Spleen (tissue), 11 donors: ENCODE measurements around the gene CCDC69. TPM values are rescaled to one million over a fixed set of nuclear protein-coding genes. Genes with fewer than 3 reads are reported as not detected.

Source experiments
- DNase-seq: peaks from one replicate; pipeline ENCODE4 v3.0.0-alpha.2; 2020
- H3K27ac ChIP-seq, 8 donors: fragments of 200-600 bp; sonication (generic) in 7 of 8; 1 replicate in 4 of 8; 2 replicates in 4 of 8; pipeline versions ENCODE4 v1.5.0 to v1.8.0; 2016 to 2021; ENCODE audit warnings: inconsistent platforms in 4 of 8, mild to moderate bottlenecking in 4 of 8, moderate library complexity in 1 of 8
- H3K27me3 ChIP-seq, 7 donors: fragments of 200-600 bp; sonication (generic) in 6 of 7; replicated peaks in 1 of 7; 1 replicate in 4 of 7; 2 replicates in 3 of 7; pipeline versions ENCODE4 v1.5.0 to v1.8.0; 2016 to 2021; ENCODE audit warnings: inconsistent platforms in 3 of 7, mild to moderate bottlenecking in 1 of 7
- H3K36me3 ChIP-seq, 6 donors: fragments of 200-600 bp; sonication (generic) in 5 of 6; 1 replicate in 4 of 6; 2 replicates in 2 of 6; pipeline versions ENCODE4 v1.5.0 to v1.8.0; 2016 to 2021; ENCODE audit warnings: inconsistent platforms in 2 of 6
- H3K4me1 ChIP-seq, 6 donors: fragments of 200-600 bp; sonication (generic) in 5 of 6; 1 replicate in 3 of 6; 2 replicates in 3 of 6; pipeline versions ENCODE4 v1.5.0 to v1.8.0; 2016 to 2021; ENCODE audit warnings: inconsistent platforms in 3 of 6
- H3K4me3 ChIP-seq, 8 donors: fragments of 200-600 bp; sonication (generic) in 7 of 8; 1 replicate in 4 of 8; 2 replicates in 4 of 8; pipeline versions ENCODE4 v1.5.0 to v1.8.0; 2016 to 2021; ENCODE audit warnings: inconsistent platforms in 4 of 8, mild to moderate bottlenecking in 4 of 8, moderate library complexity in 2 of 8
- H3K9me3 ChIP-seq, 8 donors: fragments of 200-600 bp; sonication (generic) in 7 of 8; 1 replicate in 4 of 8; 2 replicates in 4 of 8; pipeline versions ENCODE4 v1.5.0 to v1.8.0; 2016 to 2021; ENCODE audit warnings: inconsistent platforms in 4 of 8
- CTCF ChIP-seq, 11 experiments: fragments of 200-600 bp in 7 of 11; fragments of 450-650 bp in 4 of 11; sonication (generic) in 4 of 11; IDR thresholded peaks in 8 of 11; conservative IDR thresholded peaks in 3 of 11; 1 replicate in 7 of 11; 2 replicates in 4 of 11; pipeline versions ENCODE4 v1.4.0 to v1.8.0; 2016 to 2021; ENCODE audit warnings: antibody characterized with exemption in 11 of 11, inconsistent platforms in 4 of 11, mild to moderate bottlenecking in 1 of 11
- POLR2A ChIP-seq, 3 donors: fragments of 450-650 bp; IDR thresholded peaks; one replicate each; pipeline ENCODE4 v1.5.1; 2017; ENCODE audit warnings: antibody characterized with exemption in 3 of 3, mild to moderate bottlenecking in 1 of 3
- POLR2AphosphoS5 ChIP-seq, 3 donors: sonication (generic); formaldehyde crosslinking; IDR thresholded peaks; one replicate each; pipeline ENCODE4 v1.5.1; 2017; ENCODE audit warnings: antibody characterized with exemption in 3 of 3
- WGBS, 5 donors: extraction: QIAGEN DNeasy Blood & Tissue Kit in 3 of 5; methylation state at CpG; one replicate each; pipeline versions ENCODE4 v1.1.5 to v1.1.7; 2013 to 2018; 5-methylcytosine and 5-hydroxymethylcytosine counted together
- intact Hi-C: fragments of 100-400 bp; cut with DNase I; formaldehyde crosslinking; loops from one replicate; pipeline ENCODE4 v1.15.0; 2023; ENCODE audit warnings: low total_unique reads
- polyA plus RNA-seq, 3 donors: library from polyadenylated mRNA; stranded (reverse); fragments of 200-250 nt; gene quantifications; one replicate each; pipeline ENCODE4 v1.2.1, GENCODE V29; 2013
- total RNA-seq, 7 donors: library from RNA; depleted of rRNA in 3 of 7; stranded (reverse); fragments of >200 nt in 3 of 7; fragmentation: NEBNext Ultra II Directional in 4 of 7; extraction: Animal tissue kit (Norgen Biotek cat#: 25700) in 4 of 7; gene quantifications; one replicate each; pipeline versions ENCODE4 v1.1.0 to v1.2.1, GENCODE V29; 2016 to 2021
- donor health status: healthy with polysubstance abuse.
- donor health status: DM: no; HTN: no; CAD: no; lungs with moderate emphysema.
- donor health status: DM: no; HTN: no; CAD: no.
- donor health status: Bipolar disorder and iron deficiency.
- donor health status: healthy.
- donor health status: DM: no; HTN: no; CAD: no.
- donor health status: DM: yes; HTN: yes; CAD: no.

CCDC69 gene
- total and polyA plus RNA-seq, 10 donors = 37.7 to 145 (median 94.9) TPM

GRCh38 chr5:151153766-151154272 lies 70.1 kb downstream of the CCDC69 start:
- intact Hi-C loops = no loop called here
- Histone ChIP-seq H3K27ac (peak overlapping the region in 5 of 8 donors; percentile 90 to 96 (median 93)), H3K4me1 (peaks cover 74 to 97% (median 96%) of the 10 kb centered on the region in 6 donors), H3K27me3 (no peaks in the 10 kb centered on the region), H3K9me3 (no peaks in the 10 kb centered on the region), H3K36me3 (peaks cover 0 to 12% (median 0%) of the 10 kb centered on the region in 6 donors), H3K4me3 (peak overlapping the region in 1 of 8 donors; percentile 21)
- TF ChIP-seq POLR2AphosphoS5 (IDR thresholded peaks at IDR 0.05) (no peak), CTCF (IDR thresholded peaks at IDR 0.05 in 8 of 11, conservative IDR thresholded peaks at IDR 0.05 in 3 of 11) (no peak), POLR2A (IDR thresholded peaks at IDR 0.05) (no peak)
- 63 to 75% (median 71%) methylated on average over 3 of the region's 3 CpGs for WGBS, 5 donors
- no peak for DNase-seq

- H3K27ac ChIP-seq = peak overlapping the region in 6 of 8 donors; percentile 37 to 96 (median 92)
- WGBS, 5 donors = 65 to 84% (median 77%) methylated on average over 3 of the region's 3 CpGs
- intact Hi-C loops = no loop called here
These were observed 70.6 kb downstream of the CCDC69 start for GRCh38 chr5:151153300-151153699.

GRCh38 chr5:151151793-151152192 lies 72.1 kb downstream of the CCDC69 start:
- Histone ChIP-seq H3K36me3 (peaks cover 0 to 29% (median 9%) of the 10 kb centered on the region in 6 donors), H3K9me3 (no peaks in the 10 kb centered on the region), H3K27ac (peak overlapping the region; percentile 66 to 96 (median 82)), H3K4me3 (peak overlapping the region in 1 of 8 donors; percentile 52), H3K27me3 (no peaks in the 10 kb centered on the region), H3K4me1 (peaks cover 73 to 100% (median 99%) of the 10 kb centered on the region in 6 donors)
- TF ChIP-seq POLR2AphosphoS5 (IDR thresholded peaks at IDR 0.05) (peak in 1 of 3 donors; percentile 53), POLR2A (IDR thresholded peaks at IDR 0.05) (no peak), CTCF (IDR thresholded peaks at IDR 0.05 in 8 of 11, conservative IDR thresholded peaks at IDR 0.05 in 3 of 11) (no peak)
- WGBS, 5 donors = 16 to 37% (median 20%) methylated on average over 5 of the region's 5 CpGs
- intact Hi-C loops = no loop called here
- DNase-seq = no peak

More at GRCh38 chr5:151153300-151153699, 70.6 kb downstream of the CCDC69 start:
- Histone ChIP-seq H3K36me3 (peaks cover 0 to 14% (median 0%) of the 10 kb centered on the region in 6 donors), H3K27me3 (no peaks in the 10 kb centered on the region), H3K4me3 (peak overlapping the region in 1 of 8 donors; percentile 21), H3K9me3 (no peaks in the 10 kb centered on the region), H3K4me1 (peaks cover 72 to 97% (median 96%) of the 10 kb centered on the region in 6 donors)
- no peak for TF ChIP-seq POLR2AphosphoS5 (IDR thresholded peaks at IDR 0.05)
- TF ChIP-seq CTCF (IDR thresholded peaks at IDR 0.05 in 8 of 11, conservative IDR thresholded peaks at IDR 0.05 in 3 of 11) = no peak
- TF ChIP-seq POLR2A (IDR thresholded peaks at IDR 0.05) = no peak
- no peak for DNase-seq

GRCh38 chr5:151151263-151151660 lies 72.6 kb downstream of the CCDC69 start:
- no peaks in the 10 kb centered on the region for H3K27me3 ChIP-seq
- H3K9me3 ChIP-seq = no peaks in the 10 kb centered on the region
- peaks cover 78 to 100% (median 99%) of the 10 kb centered on the region in 6 donors for H3K4me1 ChIP-seq
- TF ChIP-seq CTCF (IDR thresholded peaks at IDR 0.05 in 8 of 11, conservative IDR thresholded peaks at IDR 0.05 in 3 of 11) = no peak
- TF ChIP-seq POLR2A (IDR thresholded peaks at IDR 0.05) = no peak
- TF ChIP-seq POLR2AphosphoS5 (IDR thresholded peaks at IDR 0.05) = no peak
- intact Hi-C loops = no loop called here
- H3K4me3 ChIP-seq = peak overlapping the region in 2 of 8 donors; percentile 13 to 52
- H3K36me3 ChIP-seq = peaks cover 0 to 34% (median 15%) of the 10 kb centered on the region in 6 donors
- 18 to 39% (median 21%) methylated on average over 2 of the region's 2 CpGs for WGBS, 5 donors
- peak overlapping the region; percentile 66 to 96 (median 82) for H3K27ac ChIP-seq
- no peak for DNase-seq
